Stimulated activated CD4-positive, alpha-beta T cell treated with anti-CD3 and anti-CD28 coated beads, Interleukin-15, amount 100 ng/mL, for 24 hours (primary cell): Measurements from ENCODE around the gene EEF2KMT.

Experiments used
- DNase-seq: peaks from one replicate; pipeline ENCODE4 v3.0.0-alpha.2; 2020

The EEF2KMT gene

DNA sequence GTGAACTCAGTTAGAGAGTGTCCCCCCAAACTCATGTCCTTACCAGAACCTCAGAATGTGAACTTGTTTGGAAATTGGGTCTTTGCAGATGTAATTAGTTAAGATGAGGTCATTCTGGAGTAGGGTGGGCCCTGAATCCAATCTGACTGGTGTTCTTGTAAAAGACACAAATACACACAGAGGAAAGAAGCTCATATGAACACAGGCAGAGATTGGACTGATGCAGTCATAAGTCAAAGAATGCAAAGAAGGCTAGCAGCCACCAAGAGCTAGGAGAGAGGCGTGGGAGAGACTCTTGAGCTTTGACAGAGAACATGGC lies 61.7 kb downstream of the EEF2KMT start:
- DNase-seq: no peak
